ENCODE data around the gene CFAP251.

Gene CFAP251

DNA sequence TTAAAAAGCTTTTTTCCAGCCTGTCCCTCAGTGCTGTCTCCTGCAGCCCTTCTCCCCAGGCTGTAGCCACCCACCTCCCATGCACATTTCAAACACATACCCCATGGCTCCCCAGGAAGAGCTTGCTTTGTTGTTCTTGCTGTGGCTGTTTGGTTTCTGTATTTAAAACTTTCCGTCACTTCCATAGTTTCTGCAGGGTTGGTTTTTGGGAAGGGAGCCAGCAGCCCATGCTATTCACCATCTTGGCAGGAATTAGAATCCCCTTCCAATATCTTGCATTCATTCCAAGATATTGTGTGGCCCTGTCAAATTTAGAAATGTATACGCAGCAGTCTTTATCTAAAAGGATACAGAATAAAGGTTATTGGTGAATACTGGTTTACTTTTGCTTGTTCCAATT is 29.6 kb downstream of the CFAP251 start:
- DNase-seq: no peak

DNA sequence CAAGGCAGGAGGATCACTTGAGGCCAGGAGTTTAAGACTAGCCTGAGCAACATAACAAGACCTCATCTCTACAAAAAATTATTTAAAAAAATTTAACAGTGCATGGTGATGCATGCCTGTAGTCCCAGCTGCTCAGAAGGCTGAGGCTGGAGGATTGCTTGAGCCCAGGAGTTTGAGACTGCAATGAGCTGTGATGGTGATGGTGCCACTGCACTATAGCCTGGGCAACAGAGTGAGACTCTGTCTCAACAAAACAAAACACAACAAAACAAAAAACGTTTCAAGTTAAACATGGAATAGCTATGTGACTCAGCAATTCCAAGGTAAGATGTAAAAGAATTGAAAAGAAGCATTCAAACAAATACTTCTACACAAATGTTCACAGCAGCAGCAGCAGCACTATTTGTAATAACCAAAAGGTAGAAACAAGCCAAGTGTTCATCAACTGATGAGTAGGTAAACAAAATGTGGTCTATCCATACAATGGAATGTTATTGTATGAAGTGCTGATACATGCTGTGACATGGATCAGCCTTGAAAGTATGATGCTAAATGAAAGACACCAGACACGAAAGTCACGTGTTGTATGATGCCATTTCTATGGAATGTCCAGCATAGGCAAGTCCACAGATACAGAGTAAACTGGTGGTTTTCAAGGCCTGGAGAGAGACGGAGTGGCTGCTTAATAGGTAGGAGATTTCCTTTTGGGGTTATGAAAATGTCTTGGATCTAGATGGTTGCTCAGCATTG is 31.4 kb downstream of the CFAP251 start:
- DNase-seq: peak; percentile 88

DNA sequence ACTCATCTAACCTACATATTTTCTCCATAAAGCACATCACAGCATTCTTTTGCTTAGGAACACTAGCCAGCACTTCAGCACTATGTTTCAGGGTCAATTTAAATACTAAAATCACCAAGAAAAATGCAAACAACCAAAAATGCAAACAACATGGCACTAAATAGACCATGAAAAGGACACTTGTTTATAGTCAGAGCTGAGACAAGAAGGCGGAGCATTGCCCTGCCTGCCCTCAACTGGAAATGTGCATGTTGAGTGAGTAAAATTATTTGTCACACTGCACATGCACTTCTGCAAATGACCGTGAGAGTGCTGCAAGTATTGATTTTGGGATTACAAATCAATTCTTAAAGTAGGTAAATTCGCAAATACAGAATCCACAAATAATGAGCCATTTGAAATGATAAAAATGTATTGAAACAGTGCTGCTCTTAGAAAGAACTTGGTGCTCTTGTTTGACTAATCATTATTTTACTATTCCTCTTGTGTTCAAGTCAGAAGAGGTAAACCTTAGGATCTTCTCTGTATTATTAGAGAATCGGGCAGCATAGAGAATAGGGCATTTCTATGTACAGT is 34.8 kb downstream of the CFAP251 start:
- no peak for DNase-seq

DNA sequence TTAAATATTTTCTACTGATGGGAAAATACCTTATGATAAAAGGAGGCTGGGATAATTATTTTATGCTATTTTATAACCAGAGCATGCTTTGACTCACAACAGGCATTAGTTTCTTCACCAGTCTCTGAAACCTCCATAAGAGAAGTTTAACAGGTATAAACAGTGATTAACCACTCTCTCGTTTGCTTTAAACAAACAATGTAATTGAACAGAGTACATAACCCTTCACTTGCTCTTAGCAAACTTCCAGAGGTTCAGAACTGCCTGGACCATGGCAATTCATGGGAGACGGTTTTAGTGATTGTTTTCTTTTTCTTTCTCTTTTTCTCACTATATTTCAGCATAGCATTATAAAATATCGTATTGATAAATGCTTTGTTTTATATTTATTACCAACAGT is 35.3 kb downstream of the CFAP251 start:
- no peak for DNase-seq

DNA sequence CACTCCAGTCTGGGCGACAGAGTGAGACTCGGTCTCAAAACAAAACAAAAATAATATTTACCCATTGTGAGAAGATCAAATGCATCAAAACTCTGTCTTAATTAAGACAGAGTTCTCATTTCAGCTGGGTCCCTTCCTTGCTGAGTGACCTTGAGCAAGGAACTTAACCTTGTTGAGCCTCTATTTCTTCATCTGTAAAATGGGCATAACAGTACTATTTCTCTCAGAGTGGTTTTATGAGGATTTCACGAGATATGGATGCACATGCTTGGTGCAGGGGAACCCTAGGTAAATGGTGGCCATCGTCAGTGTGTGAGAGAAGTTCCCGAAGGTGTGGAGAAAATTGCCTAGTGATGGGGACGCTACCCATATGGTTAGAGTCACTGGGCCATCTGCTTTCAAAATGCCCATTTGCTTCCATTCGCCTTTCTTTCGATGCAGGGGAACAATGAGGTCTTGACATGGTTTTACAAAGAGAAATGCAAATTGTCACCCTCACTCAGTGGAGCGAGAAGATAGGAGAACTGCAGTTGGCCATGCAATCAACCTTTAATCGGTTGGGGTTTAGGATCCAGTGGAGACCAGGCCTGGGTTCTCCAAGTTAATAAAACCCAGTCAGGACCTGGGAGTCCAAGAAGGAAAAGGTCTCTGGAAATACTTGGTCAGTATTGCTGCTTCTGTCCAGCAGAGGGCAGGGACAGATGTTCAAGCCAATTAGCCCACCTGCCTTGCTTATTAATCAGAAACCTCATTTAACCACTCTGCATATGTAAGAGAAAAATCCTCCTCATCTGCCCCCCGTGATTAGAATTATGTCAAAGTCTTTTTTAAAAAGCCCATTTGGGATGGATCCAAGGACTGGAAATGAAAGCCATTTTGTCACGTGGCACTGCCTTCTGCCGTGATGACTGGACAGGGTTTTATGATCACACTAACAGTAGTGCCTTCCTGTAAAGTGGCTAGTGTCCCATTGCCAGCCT is 37.2 kb downstream of the CFAP251 start:
- DNase-seq: no peak

DNA sequence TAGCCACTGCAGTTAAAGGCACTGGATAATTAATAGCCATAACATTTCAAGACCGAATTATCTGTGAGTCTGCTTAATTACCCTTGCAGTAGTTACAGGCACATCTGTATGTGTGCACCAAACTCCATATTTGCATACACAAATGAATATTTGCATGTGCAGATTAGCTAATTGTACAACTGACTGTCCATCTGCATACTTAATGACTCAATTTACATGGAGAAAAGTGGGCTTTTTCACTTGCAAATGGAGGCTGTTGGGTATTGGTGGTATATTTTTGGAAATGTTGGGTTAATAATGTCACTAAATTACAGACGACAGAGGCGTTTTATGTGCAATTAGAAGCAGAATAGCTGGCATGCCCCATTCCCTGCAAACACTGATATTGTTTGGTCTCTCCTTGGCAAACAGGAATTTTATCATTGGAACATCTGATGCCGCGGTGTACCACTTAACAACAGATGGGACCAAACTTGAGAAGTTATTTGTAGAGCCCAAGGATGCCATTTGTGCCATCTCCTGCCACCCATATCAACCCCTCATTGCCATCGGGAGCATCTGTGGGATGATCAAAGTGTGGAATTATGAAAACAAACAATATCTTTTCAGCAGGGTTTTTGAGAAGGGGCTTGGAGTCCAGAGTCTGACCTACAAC is 39.6 kb downstream of the CFAP251 start:
- no peak for DNase-seq

DNA sequence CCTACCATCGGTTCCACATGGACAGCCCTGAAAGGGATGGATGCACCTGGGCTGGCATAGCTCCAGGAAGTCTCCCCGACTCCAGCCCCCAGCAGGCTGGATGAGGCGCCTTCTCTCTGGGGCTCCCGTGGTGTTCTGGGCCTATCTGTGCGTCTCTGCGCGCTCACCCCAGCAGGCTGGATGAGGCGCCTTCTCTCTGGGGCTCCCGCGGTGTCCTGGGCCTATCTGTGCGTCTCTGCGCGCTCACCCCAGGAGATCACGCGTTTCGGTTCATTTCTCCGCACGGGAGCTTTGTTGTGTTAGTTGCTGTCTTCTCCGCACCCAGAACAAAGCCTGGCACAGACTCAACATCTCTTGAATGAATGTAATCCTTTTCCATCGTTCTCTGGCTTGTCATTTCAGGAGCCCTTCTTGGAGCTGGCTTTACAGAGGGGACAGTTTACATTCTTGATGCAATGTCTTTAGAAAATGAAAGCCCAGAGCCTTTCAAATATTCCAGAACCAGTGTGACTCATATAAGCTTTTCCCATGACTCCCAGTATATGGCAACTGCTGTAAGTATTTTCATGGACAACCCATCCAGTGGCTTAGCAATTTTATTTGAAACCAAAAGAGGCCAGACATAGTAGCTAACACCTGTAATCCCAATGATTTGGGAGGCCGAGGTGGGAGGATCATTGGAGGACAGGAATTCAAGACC is 40.3 kb downstream of the CFAP251 start:
- peak; percentile 28 for DNase-seq

DNA sequence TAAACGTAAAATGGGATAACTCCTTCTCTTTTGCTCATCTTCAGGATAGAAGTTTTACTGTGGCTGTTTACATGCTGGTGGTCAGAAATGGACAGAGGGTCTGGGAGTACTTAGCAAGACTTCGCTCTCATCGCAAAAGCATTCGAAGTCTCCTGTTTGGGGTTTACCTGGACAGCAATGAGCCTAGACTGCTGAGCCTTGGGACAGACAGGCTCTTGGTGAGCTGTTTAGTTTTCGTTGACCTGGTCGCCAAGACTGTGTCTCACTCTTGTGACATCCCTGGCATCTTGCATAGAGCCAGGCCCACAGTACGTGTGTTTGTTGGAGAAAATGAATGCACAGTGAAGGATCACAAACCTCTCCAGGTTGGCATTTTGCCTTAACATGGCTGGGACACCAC is 42.1 kb downstream of the CFAP251 start:
- no peak for DNase-seq

DNA sequence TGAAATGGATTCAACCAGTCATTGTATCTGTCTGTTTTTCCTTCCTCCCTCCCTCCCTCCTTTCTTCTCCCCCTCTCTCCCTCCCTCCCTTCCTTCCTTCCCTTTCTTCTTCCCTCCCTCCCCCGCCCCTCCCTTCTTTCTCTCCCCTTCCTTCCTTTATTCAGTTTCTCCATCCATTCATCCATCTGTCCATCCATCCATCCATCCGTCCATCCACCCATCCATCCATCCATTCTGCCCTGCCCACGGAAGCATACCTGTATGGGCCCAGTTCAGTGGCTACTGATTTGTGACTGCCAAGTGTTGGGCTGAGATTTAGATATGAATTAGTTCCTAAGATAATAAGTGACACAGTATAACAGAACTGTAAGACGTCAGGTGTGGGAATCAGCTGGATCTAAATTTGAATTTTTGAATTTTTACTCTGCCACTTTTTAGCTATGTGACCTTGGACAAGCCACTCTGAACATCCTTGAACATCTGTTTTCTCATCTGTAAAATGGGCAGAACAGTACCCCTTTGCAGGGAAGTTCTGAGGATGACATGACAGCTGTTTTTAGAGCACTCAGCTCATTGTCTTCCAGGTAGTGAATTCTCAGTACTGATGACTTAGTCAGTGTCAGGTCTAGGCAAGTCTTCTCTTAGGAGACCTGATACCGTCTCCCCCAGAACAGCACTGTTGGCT is 42.9 kb downstream of the CFAP251 start:
- DNase-seq: no peak

DNA sequence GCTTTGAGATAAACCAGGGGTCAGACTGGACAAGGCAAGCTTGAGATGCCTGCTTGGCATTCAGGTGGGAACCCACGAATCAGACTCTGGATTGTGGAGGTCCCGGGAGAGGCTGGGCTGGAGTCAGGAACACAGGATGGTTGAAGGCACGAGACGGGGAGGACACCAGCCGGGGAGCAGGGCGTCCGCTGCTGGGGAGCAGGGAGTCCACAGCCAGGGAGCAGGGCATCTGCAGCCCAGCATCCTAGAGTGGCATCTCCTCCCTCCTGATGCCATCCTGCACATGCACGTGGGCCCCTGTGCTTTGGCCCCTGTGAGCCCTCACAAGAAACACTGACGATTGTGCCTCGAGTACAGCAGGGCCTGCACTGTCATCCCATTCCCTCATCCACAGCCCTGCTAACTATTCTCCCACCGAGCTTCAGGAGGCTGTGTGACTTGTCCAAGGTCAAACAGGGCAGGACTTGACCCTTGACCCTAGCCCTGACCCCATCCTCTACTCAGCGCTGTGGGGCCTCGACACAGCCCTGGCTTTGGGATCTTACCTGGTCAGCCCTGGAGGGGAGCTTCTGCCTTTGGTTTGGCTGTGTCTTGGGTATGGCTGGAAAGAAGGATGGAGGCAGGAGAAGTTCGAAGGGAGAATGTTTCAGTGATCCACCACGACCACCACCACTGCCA is 45.1 kb downstream of the CFAP251 start:
- no peak for DNase-seq

DNA sequence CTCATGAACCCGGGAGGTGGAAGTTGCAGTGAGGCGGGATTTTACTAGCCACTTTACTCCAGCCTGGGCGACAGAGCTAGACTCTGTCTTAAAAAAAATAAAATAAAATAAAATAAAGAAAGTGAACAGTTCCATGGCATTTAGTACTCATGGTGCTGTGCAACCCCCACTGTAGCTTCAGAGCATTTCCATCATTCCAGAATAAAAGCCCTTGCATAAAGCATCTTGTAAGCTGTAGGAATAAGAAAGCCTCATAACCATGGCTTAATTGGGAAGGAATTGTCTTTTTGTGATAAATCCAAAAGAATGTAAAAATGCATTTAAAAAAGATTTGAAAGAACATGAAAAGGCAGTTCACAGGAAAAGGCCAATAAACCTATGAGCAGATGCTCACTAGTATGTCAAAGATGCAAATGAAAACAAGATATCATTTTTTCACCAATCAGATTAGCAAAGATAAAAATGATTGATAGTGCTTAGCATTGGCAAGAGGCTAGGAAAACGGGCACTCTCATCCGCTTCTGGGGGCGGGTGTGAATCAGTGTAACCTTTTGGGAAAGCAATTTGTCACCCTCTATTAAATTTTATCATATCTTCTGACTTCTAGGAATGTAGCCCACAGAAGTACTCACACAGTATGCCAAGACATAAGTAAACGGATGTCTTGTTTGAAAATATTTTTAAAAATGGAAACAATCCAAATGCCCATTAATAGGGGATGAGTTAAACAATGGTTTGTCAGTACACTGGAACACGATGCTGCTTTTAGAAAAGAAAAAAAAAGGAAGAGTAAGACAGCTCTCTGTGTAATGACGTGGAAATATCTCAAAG is 46.6 kb downstream of the CFAP251 start:
- peak; percentile 87 for DNase-seq

DNA sequence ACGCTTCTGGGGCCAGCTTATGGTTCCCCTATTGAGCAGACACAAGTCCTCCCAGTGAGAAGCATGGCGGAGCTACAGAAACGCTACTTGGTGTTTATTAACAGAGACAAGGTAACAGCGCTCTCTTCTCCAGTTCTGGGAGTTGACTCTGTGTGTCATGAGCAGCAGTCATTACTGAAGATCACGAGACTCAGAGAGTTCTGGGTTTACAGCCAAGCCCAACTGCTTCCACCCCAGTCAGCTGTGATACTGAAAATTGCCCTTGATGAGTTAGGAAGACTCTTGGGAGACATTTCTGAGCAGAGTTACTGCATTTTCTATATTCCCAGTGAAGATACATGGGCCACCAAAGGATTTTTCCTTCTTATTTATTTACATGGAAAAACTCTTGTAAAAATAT is 48.6 kb downstream of the CFAP251 start:
- no peak for DNase-seq

DNA sequence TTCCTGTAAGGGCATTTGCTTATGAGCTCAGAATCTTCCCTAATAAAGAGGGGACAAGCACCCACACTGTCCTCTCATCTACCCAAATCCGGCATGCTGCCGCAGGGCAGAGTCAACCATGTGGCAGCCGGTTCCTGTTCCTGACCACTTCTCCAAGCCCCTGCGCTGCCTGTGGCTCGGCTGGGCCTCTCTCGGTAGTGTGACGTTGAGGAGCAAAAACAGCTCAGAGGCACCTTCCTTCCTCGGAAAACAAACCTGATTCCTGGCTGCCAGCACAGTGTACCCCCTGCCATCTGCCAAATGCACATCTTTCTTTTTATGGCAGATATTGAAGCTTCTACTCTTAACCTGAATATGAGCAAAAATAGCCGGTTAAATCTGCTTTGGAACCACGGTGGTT is 50.5 kb downstream of the CFAP251 start:
- DNase-seq: no peak

DNA sequence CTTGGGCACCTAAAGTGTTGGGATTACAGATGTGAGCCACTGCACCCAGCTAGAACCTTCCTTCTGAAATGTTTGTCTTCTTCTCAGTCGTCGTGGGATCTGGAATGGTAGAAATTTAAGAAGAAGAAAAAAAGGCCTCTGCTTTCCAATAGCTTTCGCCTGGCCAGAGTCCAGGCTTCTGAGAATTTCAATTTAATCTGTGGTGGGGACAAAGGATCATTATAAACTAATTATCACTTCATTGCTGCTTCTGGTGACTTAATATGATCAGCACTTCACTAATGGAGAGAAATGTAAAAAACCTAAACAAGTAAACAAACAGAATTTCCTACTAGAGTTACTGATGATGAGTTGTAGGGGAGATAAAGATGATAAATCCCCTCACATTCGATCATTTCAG is 51.3 kb downstream of the CFAP251 start:
- DNase-seq: no peak

DNA sequence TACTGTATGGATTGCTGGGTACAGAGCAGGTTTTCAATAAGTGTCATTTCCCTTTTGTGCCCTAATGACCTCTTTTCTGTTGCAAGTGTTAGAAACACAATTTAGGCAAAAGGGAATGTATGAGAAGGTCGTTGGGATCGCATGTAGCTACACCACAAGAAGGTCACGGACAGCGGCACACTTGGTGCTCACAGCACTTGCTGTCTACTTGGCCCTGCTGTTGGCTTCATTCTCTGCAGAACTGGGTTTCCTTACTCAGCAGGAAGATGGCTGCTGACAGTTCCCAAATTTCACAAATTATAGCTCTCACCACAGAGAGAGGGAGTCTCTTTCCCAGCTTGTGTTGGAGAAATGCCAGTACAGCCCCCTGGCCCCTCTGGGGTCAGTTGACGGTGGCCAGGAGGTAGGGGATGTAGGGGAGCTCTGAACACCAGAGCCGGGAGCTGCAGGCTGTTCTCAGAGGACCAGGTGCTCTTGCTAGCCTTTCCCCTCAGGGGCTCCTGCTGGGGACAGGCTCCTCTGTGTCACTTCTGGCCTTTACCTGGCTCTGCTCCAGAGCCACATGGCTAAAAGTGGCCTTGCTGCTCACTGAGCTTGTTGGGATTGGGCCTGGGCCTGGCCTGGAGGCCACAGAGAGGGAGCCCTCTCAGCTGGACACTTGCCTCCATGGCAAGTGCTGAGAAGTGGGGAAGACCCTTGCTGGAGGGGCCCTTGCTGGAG is 52.3 kb downstream of the CFAP251 start:
- DNase-seq: no peak

DNA sequence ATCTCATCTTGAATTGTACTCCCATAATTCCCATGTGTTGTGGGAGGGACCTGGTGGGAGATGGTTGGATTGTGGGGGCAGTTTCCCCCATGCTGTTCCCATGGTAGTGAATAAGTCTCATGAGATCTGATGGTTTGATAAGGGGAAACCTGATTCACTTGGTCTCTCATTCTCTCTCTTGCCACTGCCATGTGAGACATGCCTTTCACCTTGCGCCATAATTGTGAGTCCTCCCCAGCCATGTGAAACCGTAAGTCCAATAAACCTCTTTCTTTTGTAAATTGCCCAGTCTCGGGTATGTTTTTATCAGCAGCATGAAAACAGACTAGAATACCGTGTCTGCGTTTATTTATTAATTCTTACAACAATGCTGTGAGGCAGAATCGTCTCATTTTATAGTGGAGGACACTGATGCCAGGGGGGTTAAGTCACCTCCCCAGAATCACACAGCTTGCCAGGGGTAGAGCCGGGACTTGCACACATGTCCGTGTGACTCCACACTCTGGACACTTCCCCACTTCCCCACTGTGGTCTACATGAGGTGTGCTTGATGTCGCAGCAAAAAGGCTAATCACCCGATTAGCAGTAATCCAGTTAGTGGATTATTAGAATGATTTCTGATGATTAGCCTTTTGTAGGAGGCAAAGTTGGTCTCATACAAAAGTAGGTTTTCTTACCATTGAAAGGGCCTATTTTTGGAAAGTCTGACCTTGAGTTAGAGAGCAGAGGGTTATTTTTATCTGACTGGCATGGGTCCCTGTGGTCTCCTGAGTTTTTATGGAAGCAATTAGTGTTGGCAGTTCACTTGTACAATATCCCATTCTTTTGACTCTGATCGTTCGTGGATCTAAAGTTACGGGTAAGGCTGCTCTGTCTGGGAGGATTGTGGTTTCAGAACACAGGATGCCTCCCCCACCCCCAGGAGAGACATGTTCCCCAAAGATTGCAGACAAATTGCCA is 55.9 kb downstream of the CFAP251 start:
- DNase-seq: no peak

DNA sequence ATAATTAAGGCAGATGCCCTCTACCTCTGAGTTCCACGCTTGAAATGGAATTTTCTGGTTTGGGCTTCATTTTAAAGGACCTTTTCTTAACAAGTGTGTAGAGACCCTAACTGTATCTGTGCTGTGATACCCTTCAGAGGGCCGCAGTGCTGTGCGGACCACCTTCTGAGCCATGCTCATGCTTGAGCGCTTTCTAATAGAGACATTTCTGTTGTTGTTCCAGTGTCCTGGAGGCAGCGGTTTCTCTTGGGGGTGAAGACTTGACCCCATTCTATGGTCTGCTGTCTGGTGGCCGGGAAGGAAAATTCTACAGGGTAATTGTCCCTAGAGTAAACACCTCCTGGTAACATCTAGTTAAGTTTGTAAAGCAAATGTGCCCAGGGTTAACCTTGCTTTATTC is 56.6 kb downstream of the CFAP251 start:
- DNase-seq: no peak

DNA sequence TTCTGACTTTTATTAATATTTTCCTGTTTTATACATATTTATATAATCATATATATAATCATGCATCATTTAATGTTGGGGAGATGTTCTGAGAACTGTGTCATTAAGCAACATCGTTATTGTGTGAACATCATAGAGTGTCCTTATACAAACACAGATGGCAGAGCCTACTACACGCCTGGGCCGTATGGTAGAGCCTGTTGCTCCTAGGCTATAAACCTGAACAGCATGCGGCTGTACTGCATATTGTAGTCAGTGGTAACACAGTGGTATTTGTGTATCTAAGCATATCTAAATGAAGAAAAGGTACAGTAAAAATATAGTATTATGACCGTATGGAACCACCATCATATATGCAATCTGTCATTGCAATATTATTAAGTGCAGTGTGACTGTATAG is 58.6 kb downstream of the CFAP251 start:
- DNase-seq: no peak

Measured in fibroblast of skin of right quadriceps (primary cell).